Lower lobe of right lung (tissue), 2 donors: Measurements from ENCODE around the gene NRARP. TPM values are rescaled to one million over a fixed set of nuclear protein-coding genes. Genes with fewer than 3 reads are reported as not detected.
A peak's percentile ranks its signal among the peaks of the same experiment; 100 is the strongest.

ENCODE experiments used
- ATAC-seq, 2 donors: fragments of 200-7000 bp; cut with Tn5 transposase; one replicate each; pipeline ENCODE4 v1.9.1; 2020 to 2022; ENCODE audit warnings: mild to moderate bottlenecking in 2 of 2, moderate library complexity in 2 of 2
- DNase-seq: peaks from one replicate; pipeline ENCODE4 v3.0.0-alpha.2; 2020
- H3K27ac ChIP-seq: fragments of 200-600 bp; one replicate; pipeline ENCODE4 v1.8.0; 2022
- H3K27me3 ChIP-seq: fragments of 200-600 bp; one replicate; pipeline ENCODE4 v1.8.0; 2022; ENCODE audit warnings: low read depth
- H3K36me3 ChIP-seq: fragments of 200-600 bp; one replicate; pipeline ENCODE4 v1.8.0; 2022; ENCODE audit warnings: mild to moderate bottlenecking
- H3K4me1 ChIP-seq: fragments of 200-600 bp; one replicate; pipeline ENCODE4 v1.8.0; 2022
- H3K4me3 ChIP-seq: fragments of 200-600 bp; one replicate; pipeline ENCODE4 v1.8.0; 2022; ENCODE audit warnings: mild to moderate bottlenecking
- H3K9me3 ChIP-seq: fragments of 200-600 bp; one replicate; pipeline ENCODE4 v1.8.0; 2022
- CTCF ChIP-seq: fragments of 200-600 bp; IDR thresholded peaks from one replicate; pipeline ENCODE4 v1.8.0; 2022; ENCODE audit warnings: antibody characterized with exemption, mild to moderate bottlenecking
- intact Hi-C: fragments of 100-400 bp; cut with DNase I; formaldehyde crosslinking; loops from one replicate; pipeline ENCODE4 v1.11.0; 2022
- total RNA-seq: library from RNA; stranded (reverse); fragmentation: NEBNext Ultra II Directional; extraction: Animal tissue kit (Norgen Biotek cat#: 25700); gene quantifications from one replicate; pipeline ENCODE4 v1.2.1, GENCODE V29; 2021
- donor health status: DM: no; HTN: yes; CAD: no; lungs with severe emphysema.

NRARP gene
- total RNA-seq, 1 donor from 2014 or later = 6.5 TPM

GRCh38 chr9:137306066-137306849 lies 4.2 kb upstream of the NRARP start:
- H3K4me3 ChIP-seq = peak overlapping the region; percentile 47
- intact Hi-C loops = no loop called here
- H3K36me3 ChIP-seq = no peaks in the 10 kb centered on the region
- no peaks in the 10 kb centered on the region for H3K9me3 ChIP-seq
- peaks cover 55% of the 10 kb centered on the region for H3K4me1 ChIP-seq
- H3K27ac ChIP-seq = peak overlapping the region; percentile 78
- H3K27me3 ChIP-seq = peaks cover 19% of the 10 kb centered on the region
- DNase-seq (peak; percentile 43), ATAC-seq (peak in 1 of 2 donors; percentile 1)
- no peak for TF ChIP-seq CTCF

- intact Hi-C loops = no loop called here
- DNase-seq (no peak), ATAC-seq (no peak)
- peak overlapping the region; percentile 78 for H3K27ac ChIP-seq
- H3K4me3 ChIP-seq = peak overlapping the region; percentile 47
- H3K36me3 ChIP-seq = no peaks in the 10 kb centered on the region
- peaks cover 57% of the 10 kb centered on the region for H3K4me1 ChIP-seq
- H3K27me3 ChIP-seq = peaks cover 19% of the 10 kb centered on the region
- no peaks in the 10 kb centered on the region for H3K9me3 ChIP-seq
- TF ChIP-seq CTCF = no peak
These were observed 3.7 kb upstream of the NRARP start for GRCh38 chr9:137305798-137306065.

GRCh38 chr9:137305060-137305797 lies 3.2 kb upstream of the NRARP start:
- intact Hi-C loops = no loop called here
- H3K27ac ChIP-seq = peak overlapping the region; percentile 78
- peak; percentile 34 to 42 for ATAC-seq
- peak overlapping the region; percentile 47 for H3K4me3 ChIP-seq
- peak; percentile 25 for TF ChIP-seq CTCF
- no peaks in the 10 kb centered on the region for H3K36me3 ChIP-seq
- H3K27me3 ChIP-seq = peaks cover 21% of the 10 kb centered on the region
- peaks cover 62% of the 10 kb centered on the region for H3K4me1 ChIP-seq
- no peaks in the 10 kb centered on the region for H3K9me3 ChIP-seq
- peak; percentile 75 for DNase-seq

GRCh38 chr9:137304383-137305059 lies 2.5 kb upstream of the NRARP start:
- no peaks in the 10 kb centered on the region for H3K9me3 ChIP-seq
- H3K4me3 ChIP-seq = no peak overlapping the region
- H3K27ac ChIP-seq = peak overlapping the region; percentile 78
- no peaks in the 10 kb centered on the region for H3K36me3 ChIP-seq
- ATAC-seq = no peak
- no peak for DNase-seq
- H3K27me3 ChIP-seq = peaks cover 29% of the 10 kb centered on the region
- H3K4me1 ChIP-seq = peaks cover 65% of the 10 kb centered on the region
- peak; percentile 16 for TF ChIP-seq CTCF
- intact Hi-C loops = no loop called here

- Histone ChIP-seq H3K4me3 (no peak overlapping the region), H3K27me3 (peaks cover 34% of the 10 kb centered on the region), H3K4me1 (peaks cover 65% of the 10 kb centered on the region), H3K27ac (peak overlapping the region; percentile 78), H3K9me3 (no peaks in the 10 kb centered on the region), H3K36me3 (no peaks in the 10 kb centered on the region)
- intact Hi-C loops = no loop called here
- no peak for TF ChIP-seq CTCF
- no peak for DNase-seq
- ATAC-seq = no peak
These were observed 1.9 kb upstream of the NRARP start for GRCh38 chr9:137303893-137304382.
